ENCODE results near the gene APOL4.
"Not testable (repeated sequence)": the region's sequence is repeated elsewhere in the genome, so short reads cannot be mapped to it uniquely, and the experiment has no call there.

Gene APOL4

GRCh38 chr22:36210224-36210623 is 8.6 kb upstream of the APOL4 start:
- intact Hi-C loops (cut with DNase I): no loop called here
- DNase-seq: no peak

GRCh38 chr22:36209488-36209908 is 7.9 kb upstream of the APOL4 start:
- intact Hi-C loops (cut with DNase I): not testable (repeated sequence)

GRCh38 chr22:36208914-36209313 is 7.3 kb upstream of the APOL4 start:
- no peak for DNase-seq
- intact Hi-C loops (cut with DNase I): no loop called here

More at GRCh38 chr22:36209488-36209908, 7.9 kb upstream of the APOL4 start:
- not testable (repeated sequence) for DNase-seq

- DNase-seq: no peak
- intact Hi-C loops (cut with DNase I): no loop called here
These were observed 6.7 kb upstream of the APOL4 start for GRCh38 chr22:36208162-36208765.

- intact Hi-C loops (cut with DNase I): no loop called here
- no peak for DNase-seq
These were observed 4.6 kb upstream of the APOL4 start for GRCh38 chr22:36206255-36206654.

GRCh38 chr22:36205573-36205972 is 4.0 kb upstream of the APOL4 start:
- intact Hi-C loops (cut with DNase I); DNase-seq: not testable (repeated sequence)

GRCh38 chr22:36204632-36205015 is 3.0 kb upstream of the APOL4 start:
- intact Hi-C loops (cut with DNase I): no loop called here

GRCh38 chr22:36204001-36204631 is 2.5 kb upstream of the APOL4 start:
- intact Hi-C loops (cut with DNase I): no loop called here
- DNase-seq: peak in 1 of 10 donors; percentile 50

More at GRCh38 chr22:36204632-36205015, 3.0 kb upstream of the APOL4 start:
- DNase-seq: no peak

GRCh38 chr22:36203441-36203840 is 1.8 kb upstream of the APOL4 start:
- intact Hi-C loops (cut with DNase I); DNase-seq: not testable (repeated sequence)

- DNase-seq; intact Hi-C loops (cut with DNase I): not testable (repeated sequence)
These were observed 1.3 kb upstream of the APOL4 start for GRCh38 chr22:36202906-36203305.

GRCh38 chr22:36201025-36201424 is 584 bp downstream of the APOL4 start:
- intact Hi-C loops (cut with DNase I); DNase-seq: not testable (repeated sequence)

- intact Hi-C loops (cut with DNase I): no loop called here
- DNase-seq: no peak
These were observed 2.5 kb downstream of the APOL4 start for GRCh38 chr22:36199001-36199551.

GRCh38 chr22:36198536-36198935 is 3.1 kb downstream of the APOL4 start:
- DNase-seq: no peak
- intact Hi-C loops (cut with DNase I): no loop called here

- DNase-seq: no peak
- intact Hi-C loops (cut with DNase I): loop anchor here (2.0 kb wide), 1 partner anchor 79 kb away; no protein-coding TSS in a partner anchor
These were observed 4.0 kb downstream of the APOL4 start for GRCh38 chr22:36197514-36198146.

- intact Hi-C loops (cut with DNase I): loop anchor here (2.0 kb wide), 1 partner anchor 80 kb away; no protein-coding TSS in a partner anchor
- peak in 2 of 10 donors; percentile 15 to 25 for DNase-seq
These were observed 4.6 kb downstream of the APOL4 start for GRCh38 chr22:36197065-36197440.

- intact Hi-C loops (cut with DNase I): loop anchor here (2.0 kb wide), 1 partner anchor 80 kb away; no protein-coding TSS in a partner anchor
These were observed 5.2 kb downstream of the APOL4 start for GRCh38 chr22:36196254-36197064.

GRCh38 chr22:36194971-36195370 is 6.6 kb downstream of the APOL4 start:
- DNase-seq: peak in 6 of 10 donors; percentile 42 to 92 (median 49)
- intact Hi-C loops (cut with DNase I): loop anchor here (5.0 kb wide), 1 partner anchor 42 kb away; the partner anchor contains the start of gene APOL2

More at GRCh38 chr22:36196254-36197064, 5.2 kb downstream of the APOL4 start:
- DNase-seq: no peak

- intact Hi-C loops (cut with DNase I): loop anchor here (5.0 kb wide), 1 partner anchor 43 kb away; the partner anchor contains the start of gene APOL2
- DNase-seq: no peak
These were observed 7.2 kb downstream of the APOL4 start for GRCh38 chr22:36194385-36194784.

GRCh38 chr22:36193577-36193976 is 8.0 kb downstream of the APOL4 start:
- DNase-seq: no peak
- intact Hi-C loops (cut with DNase I): loop anchor here (5.0 kb wide), 1 partner anchor 44 kb away; the partner anchor contains the start of gene APOL2

GRCh38 chr22:36193171-36193570 is 8.4 kb downstream of the APOL4 start:
- intact Hi-C loops (cut with DNase I): loop anchor here (5.0 kb wide), 1 partner anchor 44 kb away; the partner anchor contains the start of gene APOL2

More at GRCh38 chr22:36193171-36193570, 8.4 kb downstream of the APOL4 start:
- DNase-seq: no peak
